ENCODE measurements around the gene SIVA1.

GRCh38 chr14:104786726-104787675 lies 34.1 kb downstream of the SIVA1 start:
- TF ChIP-seq POLR2A (IDR thresholded peaks at IDR 0.05; ENCODE audit: low read length) (no peak), GATA1 (IDR thresholded peaks at IDR 0.05; ENCODE audit: low read depth, low read length) (no peak)

All from erythroblast (primary cell).